Measurements from ENCODE around the gene C14orf93.
A peak's percentile ranks its signal among the peaks of the same experiment; 100 is the strongest.

Gene C14orf93

GRCh38 chr14:22986508-22987054, 23.4 kb downstream of the C14orf93 start:
- no peak overlapping the region for H3K4me3 ChIP-seq (ENCODE audit: extremely low read depth, insufficient read depth, low read length, poor library complexity, severe bottlenecking)
- no peak overlapping the region for H3K27ac ChIP-seq (ENCODE audit: low read depth, low read length, severe bottlenecking)
- 0 to 6% methylated on average over 2 of the region's 5 CpGs for WGBS, 2 experiments (ENCODE audit: insufficient coverage in 2 of 2)
- H3K36me3 ChIP-seq (ENCODE audit: control insufficient read depth, insufficient read depth, low read length): no peaks in the 10 kb centered on the region
- no peaks in the 10 kb centered on the region for H3K4me1 ChIP-seq (ENCODE audit: control insufficient read depth, insufficient read depth, low read length, poor library complexity, severe bottlenecking)
- H3K9me3 ChIP-seq (ENCODE audit: control insufficient read depth, low read length): no peaks in the 10 kb centered on the region

DNA sequence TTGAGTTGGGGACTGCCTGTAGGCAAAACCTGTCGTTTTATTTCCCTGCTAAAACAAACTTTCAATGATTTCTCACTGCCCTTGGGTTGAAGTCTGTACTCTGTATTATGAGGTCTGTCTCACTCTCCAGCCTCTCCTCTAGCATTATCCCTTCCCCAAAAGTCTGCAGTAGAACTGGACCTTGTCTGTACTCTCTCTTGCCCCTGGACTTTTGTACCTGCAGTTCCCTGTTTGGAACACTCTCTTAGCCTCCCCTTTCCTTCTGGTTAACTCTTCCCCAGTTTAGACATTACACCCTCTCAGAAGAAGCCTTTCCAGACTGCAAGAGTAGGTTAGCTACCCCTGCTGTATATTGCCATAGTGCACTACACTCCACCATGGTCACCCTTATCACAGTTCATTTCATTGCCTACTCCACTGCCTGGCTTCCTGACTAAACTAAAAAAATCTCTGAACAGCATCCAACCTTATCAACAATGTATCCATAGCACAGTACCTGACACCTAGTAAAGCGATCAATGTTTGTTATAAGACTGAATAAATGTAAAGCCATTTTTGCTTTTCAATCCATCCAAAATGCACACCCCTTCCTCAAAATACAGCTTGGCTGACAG, 23.9 kb downstream of the C14orf93 start:
- H3K9me3 ChIP-seq (ENCODE audit: control insufficient read depth, low read length): no peaks in the 10 kb centered on the region
- H3K4me1 ChIP-seq (ENCODE audit: control insufficient read depth, insufficient read depth, low read length, poor library complexity, severe bottlenecking): no peaks in the 10 kb centered on the region
- 75% methylated on average over 1 of the region's 2 CpGs for WGBS, 2 experiments (ENCODE audit: insufficient coverage in 2 of 2)
- no peak overlapping the region for H3K27ac ChIP-seq (ENCODE audit: low read depth, low read length, severe bottlenecking)
- H3K36me3 ChIP-seq (ENCODE audit: control insufficient read depth, insufficient read depth, low read length): no peaks in the 10 kb centered on the region
- H3K4me3 ChIP-seq (ENCODE audit: extremely low read depth, insufficient read depth, low read length, poor library complexity, severe bottlenecking): no peak overlapping the region

GRCh38 chr14:22984959-22985658, 24.8 kb downstream of the C14orf93 start:
- 96 to 97% methylated on average over 4 to 6 of the region's 6 CpGs for WGBS, 2 experiments (ENCODE audit: insufficient coverage in 2 of 2)
- no peak overlapping the region for H3K27ac ChIP-seq (ENCODE audit: low read depth, low read length, severe bottlenecking)
- no peaks in the 10 kb centered on the region for H3K36me3 ChIP-seq (ENCODE audit: control insufficient read depth, insufficient read depth, low read length)
- H3K4me3 ChIP-seq (ENCODE audit: extremely low read depth, insufficient read depth, low read length, poor library complexity, severe bottlenecking): no peak overlapping the region
- H3K4me1 ChIP-seq (ENCODE audit: control insufficient read depth, insufficient read depth, low read length, poor library complexity, severe bottlenecking): no peaks in the 10 kb centered on the region
- H3K9me3 ChIP-seq (ENCODE audit: control insufficient read depth, low read length): no peaks in the 10 kb centered on the region

- peak within 1 kb of the TSS; percentile 92 for H3K4me3 ChIP-seq (ENCODE audit: extremely low read depth, insufficient read depth, low read length, poor library complexity, severe bottlenecking)
- H3K36me3 ChIP-seq (ENCODE audit: control insufficient read depth, insufficient read depth, low read length): peaks cover 13% of the 10 kb centered on the region
- WGBS, 2 experiments (ENCODE audit: insufficient coverage in 2 of 2): 1% methylated on average over 31 to 38 of the region's 48 CpGs
- H3K4me1 ChIP-seq (ENCODE audit: control insufficient read depth, insufficient read depth, low read length, poor library complexity, severe bottlenecking): peaks cover 22% of the 10 kb centered on the region
- H3K9me3 ChIP-seq (ENCODE audit: control insufficient read depth, low read length): no peaks in the 10 kb centered on the region
- peak within 1 kb of the TSS; percentile 92 for H3K27ac ChIP-seq (ENCODE audit: low read depth, low read length, severe bottlenecking)
These were observed 27.3 kb downstream of the C14orf93 start, which contains the start of gene AJUBA for GRCh38 chr14:22982477-22983245. Gene AJUBA (minus strand): TSS chr14:22982551. CDS start chr14:22982266, 285 bp downstream.

DNA sequence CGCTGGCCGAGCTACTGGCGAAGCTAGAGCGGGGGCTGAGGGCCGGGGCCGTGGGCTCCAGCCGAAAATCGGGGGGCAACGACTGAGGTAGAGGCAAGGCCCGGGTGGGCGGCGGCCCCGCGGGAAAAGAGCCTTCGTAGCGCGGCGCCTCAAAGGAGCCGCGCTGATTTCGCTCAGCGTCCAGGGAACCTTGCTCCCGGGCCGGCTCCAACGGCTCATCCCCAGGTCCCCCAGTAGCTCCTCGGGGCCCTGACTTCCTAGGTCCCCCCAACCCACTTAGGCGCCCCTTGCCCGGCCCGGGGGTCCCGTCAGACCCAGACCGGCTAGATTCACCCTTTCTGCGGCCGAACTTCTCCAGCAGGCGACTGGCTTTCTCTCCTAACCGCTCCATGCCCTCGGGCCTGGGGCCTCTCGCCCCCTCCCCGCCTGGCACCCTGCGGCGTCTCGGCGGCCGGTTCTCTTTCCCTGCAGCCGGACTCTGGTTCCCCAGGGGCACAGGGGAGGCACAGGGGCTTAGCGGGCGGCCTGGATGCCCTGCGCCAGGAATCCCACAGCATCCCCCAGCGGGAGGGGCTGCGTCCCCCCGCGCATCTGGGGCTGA, 28.0 kb downstream of the C14orf93 start:
- no peaks in the 10 kb centered on the region for H3K9me3 ChIP-seq (ENCODE audit: control insufficient read depth, low read length)
- H3K27ac ChIP-seq (ENCODE audit: low read depth, low read length, severe bottlenecking): peak overlapping the region; percentile 92
- H3K4me3 ChIP-seq (ENCODE audit: extremely low read depth, insufficient read depth, low read length, poor library complexity, severe bottlenecking): peak overlapping the region; percentile 92
- peaks cover 13% of the 10 kb centered on the region for H3K36me3 ChIP-seq (ENCODE audit: control insufficient read depth, insufficient read depth, low read length)
- 0 to 2% methylated on average over 34 to 46 of the region's 51 CpGs for WGBS, 2 experiments (ENCODE audit: insufficient coverage in 2 of 2)
- peaks cover 28% of the 10 kb centered on the region for H3K4me1 ChIP-seq (ENCODE audit: control insufficient read depth, insufficient read depth, low read length, poor library complexity, severe bottlenecking)

DNA sequence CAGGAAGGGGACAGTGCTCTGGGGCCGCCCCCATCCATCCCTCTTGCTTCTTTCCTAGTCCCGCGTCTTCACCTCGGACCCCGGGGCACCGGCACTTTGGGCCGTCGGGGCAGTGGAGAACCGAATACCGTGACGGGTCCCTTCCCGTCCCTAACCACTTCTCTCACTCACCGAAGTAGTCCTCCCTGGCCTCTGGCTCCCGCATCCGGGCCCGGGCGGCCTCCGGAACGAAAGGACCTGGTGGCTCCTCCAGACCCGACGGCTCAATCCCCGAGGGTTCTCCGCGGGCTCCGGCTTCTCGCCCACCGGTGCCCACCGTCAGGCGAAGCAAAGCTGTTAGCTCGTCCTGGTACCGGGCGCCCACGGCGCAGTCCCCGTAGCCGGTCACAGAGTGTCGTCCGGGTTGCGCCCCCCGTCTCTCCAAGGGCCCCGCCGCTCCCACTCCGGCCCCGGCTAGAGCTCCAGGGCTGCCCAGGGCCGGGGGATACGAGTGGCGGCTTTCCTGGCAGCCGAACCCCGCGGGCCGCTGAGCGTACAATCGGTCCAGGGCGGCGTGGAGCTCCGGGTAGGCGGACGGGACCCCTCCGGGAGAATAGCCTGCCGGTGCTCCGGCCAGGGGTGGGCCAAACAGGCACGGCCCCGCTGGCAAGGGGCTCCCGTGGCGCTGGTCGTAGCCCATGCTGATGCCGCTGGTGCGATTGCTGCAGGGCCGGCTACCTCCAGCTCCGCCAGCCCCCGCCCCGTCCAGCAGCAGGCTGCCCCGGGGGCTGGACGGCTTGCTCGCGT, 28.7 kb downstream of the C14orf93 start:
- peaks cover 35% of the 10 kb centered on the region for H3K4me1 ChIP-seq (ENCODE audit: control insufficient read depth, insufficient read depth, low read length, poor library complexity, severe bottlenecking)
- no peaks in the 10 kb centered on the region for H3K9me3 ChIP-seq (ENCODE audit: control insufficient read depth, low read length)
- peak overlapping the region; percentile 92 for H3K4me3 ChIP-seq (ENCODE audit: extremely low read depth, insufficient read depth, low read length, poor library complexity, severe bottlenecking)
- H3K27ac ChIP-seq (ENCODE audit: low read depth, low read length, severe bottlenecking): peak overlapping the region; percentile 92
- H3K36me3 ChIP-seq (ENCODE audit: control insufficient read depth, insufficient read depth, low read length): peaks cover 16% of the 10 kb centered on the region
- 0 to 1% methylated on average over 68 to 70 of the region's 76 CpGs for WGBS, 2 experiments (ENCODE audit: insufficient coverage in 2 of 2)

- WGBS, 2 experiments (ENCODE audit: insufficient coverage in 2 of 2): 2 to 6% methylated on average over 3 to 11 of the region's 41 CpGs
- Histone ChIP-seq H3K36me3 (ENCODE audit: control insufficient read depth, insufficient read depth, low read length) (peaks cover 21% of the 10 kb centered on the region), H3K9me3 (ENCODE audit: control insufficient read depth, low read length) (no peaks in the 10 kb centered on the region), H3K27ac (ENCODE audit: low read depth, low read length, severe bottlenecking) (peak overlapping the region; percentile 92), H3K4me3 (ENCODE audit: extremely low read depth, insufficient read depth, low read length, poor library complexity, severe bottlenecking) (peak overlapping the region; percentile 92), H3K4me1 (ENCODE audit: control insufficient read depth, insufficient read depth, low read length, poor library complexity, severe bottlenecking) (peaks cover 40% of the 10 kb centered on the region)
These were observed 29.3 kb downstream of the C14orf93 start for GRCh38 chr14:22980672-22981089.

DNA sequence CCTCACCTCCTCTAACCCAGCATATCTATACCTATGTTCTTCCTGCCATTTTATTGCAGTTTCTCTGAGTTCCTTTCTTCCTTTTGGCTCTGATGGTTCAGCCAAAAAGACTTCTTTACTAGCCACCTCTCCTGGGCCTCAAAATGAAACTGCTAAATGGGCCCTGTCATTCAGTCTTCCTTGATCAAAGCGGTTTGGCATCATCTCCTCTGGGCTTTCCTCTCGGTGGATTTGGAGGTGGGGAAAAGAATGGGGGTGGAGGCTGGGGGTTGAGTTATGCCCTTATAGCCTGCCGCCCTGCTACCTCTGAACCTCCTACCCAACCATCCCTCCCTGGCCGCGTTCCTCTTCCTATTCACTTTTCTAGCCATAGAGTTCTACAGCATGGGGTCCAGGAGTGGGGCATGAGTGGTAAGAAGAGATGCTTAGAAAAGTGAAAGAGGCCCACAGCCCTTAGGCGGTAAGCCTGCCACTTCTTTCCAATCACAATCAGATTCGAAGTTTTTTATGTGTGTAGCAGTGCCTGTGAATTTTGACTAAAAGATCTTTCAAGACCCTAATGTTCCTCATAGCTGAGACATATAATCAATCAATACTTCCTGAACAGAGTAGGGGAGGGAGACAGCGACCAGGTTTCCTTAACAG, 30.1 kb downstream of the C14orf93 start:
- Histone ChIP-seq H3K4me1 (ENCODE audit: control insufficient read depth, insufficient read depth, low read length, poor library complexity, severe bottlenecking) (peaks cover 44% of the 10 kb centered on the region), H3K36me3 (ENCODE audit: control insufficient read depth, insufficient read depth, low read length) (peaks cover 26% of the 10 kb centered on the region), H3K4me3 (ENCODE audit: extremely low read depth, insufficient read depth, low read length, poor library complexity, severe bottlenecking) (peak overlapping the region; percentile 92), H3K27ac (ENCODE audit: low read depth, low read length, severe bottlenecking) (peak overlapping the region; percentile 68), H3K9me3 (ENCODE audit: control insufficient read depth, low read length) (no peaks in the 10 kb centered on the region)
- WGBS, 2 experiments (ENCODE audit: insufficient coverage in 2 of 2): 0 to 17% methylated on average over 1 of the region's 8 CpGs

DNA sequence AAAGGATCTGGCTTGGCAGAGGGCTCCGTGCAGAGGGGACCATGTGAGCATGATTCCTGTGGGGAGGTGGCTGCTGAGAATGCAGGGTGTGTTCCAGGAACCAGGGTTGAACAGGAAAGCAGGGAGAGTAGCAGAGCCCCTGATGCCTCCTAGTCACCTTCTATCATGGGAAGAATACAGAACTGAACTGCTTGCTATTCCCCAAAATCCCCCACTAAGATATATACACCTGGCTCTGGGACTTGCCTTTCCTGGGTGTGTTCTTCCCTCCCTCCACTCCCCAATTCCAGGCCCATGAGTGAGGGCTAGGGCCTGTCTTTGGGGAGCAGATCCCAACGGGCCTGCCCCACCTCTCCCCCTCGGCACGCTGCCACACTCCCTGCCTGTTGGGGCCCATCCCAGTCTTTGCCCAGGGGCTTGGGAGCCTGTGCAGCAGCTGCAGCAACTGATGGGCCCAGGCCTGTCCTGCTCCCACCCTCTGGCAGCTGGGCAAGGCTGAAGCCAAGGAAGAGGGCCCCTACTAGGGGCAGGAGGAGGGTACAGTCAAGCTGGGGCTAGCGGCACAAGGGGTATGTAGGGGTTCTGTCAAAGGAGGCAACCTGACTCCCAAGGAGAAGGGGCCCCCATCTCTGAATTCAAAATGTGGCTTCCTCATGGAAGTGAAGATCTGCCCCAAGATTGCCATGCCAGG, 30.8 kb downstream of the C14orf93 start:
- 59 to 72% methylated on average over 2 to 5 of the region's 5 CpGs for WGBS, 2 experiments (ENCODE audit: insufficient coverage in 2 of 2)
- Histone ChIP-seq H3K4me1 (ENCODE audit: control insufficient read depth, insufficient read depth, low read length, poor library complexity, severe bottlenecking) (peaks cover 46% of the 10 kb centered on the region), H3K27ac (ENCODE audit: low read depth, low read length, severe bottlenecking) (peak overlapping the region; percentile 98), H3K4me3 (ENCODE audit: extremely low read depth, insufficient read depth, low read length, poor library complexity, severe bottlenecking) (peak overlapping the region; percentile 92), H3K9me3 (ENCODE audit: control insufficient read depth, low read length) (no peaks in the 10 kb centered on the region), H3K36me3 (ENCODE audit: control insufficient read depth, insufficient read depth, low read length) (peaks cover 34% of the 10 kb centered on the region)

Measured in mesodermal cell (in vitro differentiated cells).